IMR-90 (cell line): Measurements from ENCODE around the gene SPATA21. TPM values are rescaled to one million over a fixed set of nuclear protein-coding genes. Genes with fewer than 3 reads are reported as not detected.

ENCODE experiments used
- ATAC-seq: fragments of 200-7000 bp; cut with Tn5 transposase; 2 replicates; pipeline ENCODE4 v1.9.1; 2020; ENCODE audit warnings: low read depth, mild to moderate bottlenecking, moderate library complexity
- BruUV-seq: library from RNA; stranded (reverse); fragments of 400-500 nt; replicated peaks from 2 replicates; lab custom pipeline; 2021; lab: Mats Ljungman, UMichigan
- CTCF ChIA-PET: fragments of 300-600 bp; formaldehyde crosslinking; extraction: SDS; loops from one replicate; lab custom pipeline; 2021; ENCODE audit warnings: antibody characterized with exemption; lab: Yijun Ruan, JAX
- POLR2A ChIA-PET: fragments of 300-600 bp; sonication (Branson Sonifier 250); formaldehyde crosslinking; loops from one replicate; lab custom pipeline; 2022; ENCODE audit warnings: antibody characterized with exemption; ENCODE audit not compliant: unreplicated experiment; lab: Charles Lee
- DNase-seq: peaks from one replicate; pipeline ENCODE4 v3.0.0; 2013
- H2AFZ ChIP-seq: replicated peaks from 2 replicates; pipeline ENCODE3; 2013; ENCODE audit warnings: low read length, mild to moderate bottlenecking; ENCODE audit not compliant: poor library complexity
- H2AK5ac ChIP-seq: 2 replicates; pipeline ENCODE4 v1.6.1; 2013; ENCODE audit warnings: low read depth, low read length, inconsistent platforms
- H2AK9ac ChIP-seq: replicated peaks from 2 replicates; pipeline ENCODE3; 2013; ENCODE audit warnings: mild to moderate bottlenecking, low read depth, low read length, moderate library complexity; ENCODE audit not compliant: poor library complexity
- H2BK120ac ChIP-seq: 2 replicates; pipeline ENCODE4 v1.6.1; 2013; ENCODE audit warnings: low read depth, low read length, inconsistent platforms
- H2BK15ac ChIP-seq: 3 replicates; pipeline ENCODE4 v1.6.1; 2013; ENCODE audit warnings: low read depth, low read length, inconsistent platforms
- H2BK20ac ChIP-seq: 2 replicates; pipeline ENCODE4 v1.6.1; 2013; ENCODE audit warnings: low read depth, mild to moderate bottlenecking, inconsistent platforms, low read length, moderate library complexity
- H2BK5ac ChIP-seq: 2 replicates; pipeline ENCODE4 v1.6.1; 2013; ENCODE audit warnings: mild to moderate bottlenecking, low read depth, low read length, inconsistent platforms; ENCODE audit not compliant: poor library complexity, severe bottlenecking
- H3K14ac ChIP-seq: replicated peaks from 2 replicates; pipeline ENCODE4 v1.6.1; 2013; ENCODE audit warnings: low read depth, low read length, inconsistent platforms
- H3K18ac ChIP-seq: 2 replicates; pipeline ENCODE4 v1.6.1; 2013; ENCODE audit warnings: low read depth, low read length, control low read depth
- H3K23ac ChIP-seq: 2 replicates; pipeline ENCODE4 v1.6.1; 2013; ENCODE audit warnings: low read depth, low read length, inconsistent platforms
- H3K27ac ChIP-seq: 2 replicates; pipeline ENCODE4 v1.5.1; 2013; ENCODE audit warnings: mild to moderate bottlenecking, control low read depth, low read length; ENCODE audit not compliant: insufficient read depth
- H3K27me3 ChIP-seq: 2 replicates; pipeline ENCODE4 v1.6.1; 2013; ENCODE audit warnings: low read length; ENCODE audit not compliant: control insufficient read depth, insufficient read depth
- H3K36me3 ChIP-seq: 2 replicates; pipeline ENCODE4 v1.6.1; 2013; ENCODE audit warnings: low read length, mixed read lengths; ENCODE audit not compliant: control insufficient read depth, insufficient read depth
- H3K4ac ChIP-seq: 2 replicates; pipeline ENCODE4 v1.6.1; 2013; ENCODE audit warnings: low read depth, low read length, inconsistent platforms
- H3K4me1 ChIP-seq: 2 replicates; pipeline ENCODE4 v1.6.1; 2013; ENCODE audit warnings: low read length, mixed read lengths; ENCODE audit not compliant: control insufficient read depth, insufficient read depth
- H3K4me2 ChIP-seq: 2 replicates; pipeline ENCODE4 v1.6.1; 2013; ENCODE audit warnings: low read depth, mild to moderate bottlenecking, control low read depth, low read length, moderate library complexity
- H3K4me3 ChIP-seq: 2 replicates; pipeline ENCODE4 v1.5.1; 2013; ENCODE audit warnings: low read depth, mild to moderate bottlenecking, control low read depth, low read length, moderate library complexity; ENCODE audit not compliant: insufficient read depth
- H3K56ac ChIP-seq: 2 replicates; pipeline ENCODE4 v1.6.1; 2013; ENCODE audit warnings: low read length, inconsistent platforms; ENCODE audit not compliant: insufficient read depth; ENCODE audit errors: extremely low read depth
- H3K79me1 ChIP-seq, 2 experiments: 2 replicates each; pipeline ENCODE4 v1.6.1; 2013; ENCODE audit warnings: low read length in 2 of 2, inconsistent platforms in 1 of 2, low read depth in 1 of 2
- H3K9ac ChIP-seq: 2 replicates; pipeline ENCODE4 v1.6.1; 2013; ENCODE audit warnings: low read depth, low read length, control low read depth
- H3K9me1 ChIP-seq: 2 replicates; pipeline ENCODE4 v1.6.1; 2013; ENCODE audit warnings: low read length, inconsistent platforms; ENCODE audit not compliant: insufficient read depth
- H3K9me3 ChIP-seq: 2 replicates; pipeline ENCODE4 v1.6.1; 2013; ENCODE audit warnings: low read length; ENCODE audit not compliant: control insufficient read depth, insufficient read depth
- H4K20me1 ChIP-seq: 2 replicates; pipeline ENCODE4 v1.6.1; 2013; ENCODE audit warnings: low read length, inconsistent platforms; ENCODE audit not compliant: insufficient read depth
- H4K5ac ChIP-seq: 2 replicates; pipeline ENCODE4 v1.6.1; 2013; ENCODE audit warnings: mild to moderate bottlenecking, low read depth, low read length, control low read depth
- H4K8ac ChIP-seq, 2 experiments: 2 replicates each; pipeline ENCODE4 v1.6.1; 2013; ENCODE audit warnings: low read depth in 2 of 2, low read length in 2 of 2, control low read depth in 1 of 2, inconsistent platforms in 1 of 2
- H4K91ac ChIP-seq: 2 replicates; pipeline ENCODE4 v1.6.1; 2013; ENCODE audit warnings: low read depth, low read length, inconsistent platforms; ENCODE audit not compliant: insufficient read depth
- BHLHE40 ChIP-seq: fragments of 150-350 bp; IDR thresholded peaks from 2 replicates; pipeline ENCODE4 v1.6.1; 2016; ENCODE audit warnings: mild to moderate bottlenecking, low read depth, low read length
- CEBPB ChIP-seq: IDR thresholded peaks from 2 replicates; pipeline ENCODE4 v1.6.1; 2012; ENCODE audit warnings: low read depth, low read length, improper control_type of control experiment
- CHD1 ChIP-seq: IDR thresholded peaks from 2 replicates; pipeline ENCODE4 v1.6.1; 2012; ENCODE audit warnings: low read depth, low read length, improper control_type of control experiment
- FOS ChIP-seq: fragments of 150-350 bp; IDR thresholded peaks from 2 replicates; pipeline ENCODE4 v1.6.1; 2016; ENCODE audit warnings: low read depth, low read length
- MAFK ChIP-seq: IDR thresholded peaks from 2 replicates; pipeline ENCODE4 v1.6.1; 2012; ENCODE audit warnings: low read depth, low read length, improper control_type of control experiment
- MAZ ChIP-seq: IDR thresholded peaks from 2 replicates; pipeline ENCODE4 v1.6.1; 2012; ENCODE audit warnings: low read depth, mild to moderate bottlenecking, low read length, improper control_type of control experiment, moderate library complexity, borderline replicate concordance
- MXI1 ChIP-seq: IDR thresholded peaks from 2 replicates; pipeline ENCODE4 v1.6.1; 2012; ENCODE audit warnings: low read depth, mild to moderate bottlenecking, low read length, moderate library complexity, borderline replicate concordance
- NFE2L2 ChIP-seq: fragments of 150-350 bp; IDR thresholded peaks from 2 replicates; pipeline ENCODE4 v1.6.1; 2016; ENCODE audit warnings: low read depth, mild to moderate bottlenecking, low read length
- POLR2A ChIP-seq: IDR thresholded peaks from 2 replicates; pipeline ENCODE4 v1.6.1; 2012; ENCODE audit warnings: mild to moderate bottlenecking, low read depth, low read length
- RAD21 ChIP-seq: IDR thresholded peaks from 2 replicates; pipeline ENCODE4 v1.6.1; 2012; ENCODE audit warnings: low read length, improper control_type of control experiment
- RCOR1 ChIP-seq: IDR thresholded peaks from 2 replicates; pipeline ENCODE4 v1.6.1; 2012; ENCODE audit warnings: mild to moderate bottlenecking, low read length, improper control_type of control experiment; ENCODE audit not compliant: insufficient replicate concordance
- RFX5 ChIP-seq: IDR thresholded peaks from 2 replicates; pipeline ENCODE4 v1.8.0; 2012; ENCODE audit warnings: low read depth, mild to moderate bottlenecking, low read length, moderate library complexity
- SMC3 ChIP-seq: fragments of 150-350 bp; IDR thresholded peaks from 2 replicates; pipeline ENCODE4 v1.6.1; 2016; ENCODE audit warnings: low read depth, mild to moderate bottlenecking, antibody characterized with exemption, low read length, moderate library complexity
- WGBS, 2 experiments: methylation state at CpG; one replicate each; pipeline versions ENCODE4 v1.1.5 to v1.1.7; 2013; ENCODE audit warnings: missing lambda C conversion rate in 2 of 2; ENCODE audit not compliant: insufficient read length in 1 of 2; ENCODE audit errors: extremely low coverage in 2 of 2; 5-methylcytosine and 5-hydroxymethylcytosine counted together
- dilution Hi-C: fragments of 300-500 bp; cut with HindIII; formaldehyde crosslinking; loops from one replicate; pipeline ENCODE4 v1.14.3; 2018; ENCODE audit warnings: low sequenced_read_pairs; ENCODE audit not compliant: unreplicated experiment
- in situ Hi-C: fragments of 300-500 bp; cut with MboI; formaldehyde crosslinking; loops from 3 replicates; pipeline ENCODE4 v1.14.3; 2019; ENCODE audit warnings: low sequenced_read_pairs, inconsistent platforms, mixed read lengths
- intact Hi-C: fragments of 100-400 bp; cut with micrococcal nuclease; formaldehyde crosslinking; loops from 2 replicates; pipeline ENCODE4 v1.10.0; 2022
- polyA plus RNA-seq, 3 experiments: library from polyadenylated mRNA; depleted of rRNA; stranded (reverse); fragments of >200 nt; gene quantifications; 2 replicates each; pipeline ENCODE4 v1.2.3, GENCODE V29; 2012; ENCODE audit warnings: low replicate concordance in 1 of 3
- total RNA-seq: library from RNA; depleted of rRNA; stranded (reverse); fragments of >200 nt; gene quantifications from 2 replicates; pipeline ENCODE4 v1.2.3, GENCODE V29; 2012
- TF ChIP-seq, protein P1 (sequence below): fragments of 150-350 bp; IDR thresholded peaks from 2 replicates; pipeline ENCODE4 v1.6.1; 2016; ENCODE audit warnings: low read depth, mild to moderate bottlenecking, low read length, moderate library complexity, borderline replicate concordance
- TF ChIP-seq, protein P2 (sequence below): conservative IDR thresholded peaks from 2 replicates; pipeline ENCODE4 v1.5.1; 2012; ENCODE audit warnings: mild to moderate bottlenecking, low read depth, low read length, improper control_type of control experiment
- TF ChIP-seq, protein P3 (sequence below): fragments of 150-350 bp; IDR thresholded peaks from 2 replicates; pipeline ENCODE4 v1.6.1; 2017; ENCODE audit warnings: mild to moderate bottlenecking, antibody characterized with exemption, low read length, low read depth

SPATA21 gene
- total and polyA plus RNA-seq, 2 of the 4 experiments (the other 2 are of a cell fraction) = not detected

DNA sequence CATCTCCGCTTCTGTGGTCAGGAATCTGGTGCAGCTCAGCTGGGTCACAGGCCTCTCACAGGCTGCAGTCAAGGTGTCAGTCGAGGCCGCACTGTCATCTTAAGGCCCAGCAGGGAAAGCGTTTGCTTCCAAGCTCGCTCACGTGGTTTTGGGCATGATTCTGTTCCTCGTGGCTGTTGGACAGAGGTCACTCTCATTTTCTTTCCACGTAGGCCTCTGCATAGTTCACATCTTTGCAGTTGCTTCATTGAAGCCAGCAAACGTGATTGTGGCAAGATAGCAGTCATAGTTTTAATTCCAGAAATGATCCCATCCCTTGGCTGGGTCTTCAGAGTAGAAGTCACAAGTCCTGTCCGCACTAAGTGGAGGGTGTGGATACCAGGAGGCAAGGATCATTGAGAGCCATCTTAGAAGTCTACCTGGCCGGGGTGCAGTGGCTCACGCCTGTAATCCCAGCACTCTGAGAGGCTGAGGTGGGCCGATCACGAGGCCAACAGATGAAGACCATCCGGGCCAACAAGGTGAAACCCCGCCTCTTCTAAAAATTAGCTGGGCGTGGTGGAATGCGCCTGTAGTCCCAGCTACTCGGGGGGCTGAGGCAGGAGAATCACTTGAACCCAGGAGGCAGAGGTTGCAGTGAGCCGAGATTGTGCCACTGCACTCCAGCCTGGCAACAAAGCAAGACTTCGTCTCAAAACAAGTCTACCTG lies 27.8 kb upstream of the SPATA21 start:
- POLR2A ChIA-PET = no interaction called here
- peaks cover 8% of the 10 kb centered on the region for H3K9me1 ChIP-seq
- no peak overlapping the region for H2BK20ac ChIP-seq
- H3K18ac ChIP-seq = no peak overlapping the region
- no peaks in the 10 kb centered on the region for H3K9me3 ChIP-seq
- TF ChIP-seq MXI1 (no peak), CHD1 (no peak), CEBPB (no peak), RFX5 (no peak), NFE2L2 (no peak), MAZ (no peak), RCOR1 (no peak), FOS (no peak), BHLHE40 (no peak), POLR2A (no peak), RAD21 (no peak), SMC3 (no peak), MAFK (no peak)
- TF ChIP-seq, protein P1, sequence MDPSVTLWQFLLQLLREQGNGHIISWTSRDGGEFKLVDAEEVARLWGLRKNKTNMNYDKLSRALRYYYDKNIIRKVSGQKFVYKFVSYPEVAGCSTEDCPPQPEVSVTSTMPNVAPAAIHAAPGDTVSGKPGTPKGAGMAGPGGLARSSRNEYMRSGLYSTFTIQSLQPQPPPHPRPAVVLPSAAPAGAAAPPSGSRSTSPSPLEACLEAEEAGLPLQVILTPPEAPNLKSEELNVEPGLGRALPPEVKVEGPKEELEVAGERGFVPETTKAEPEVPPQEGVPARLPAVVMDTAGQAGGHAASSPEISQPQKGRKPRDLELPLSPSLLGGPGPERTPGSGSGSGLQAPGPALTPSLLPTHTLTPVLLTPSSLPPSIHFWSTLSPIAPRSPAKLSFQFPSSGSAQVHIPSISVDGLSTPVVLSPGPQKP = no peak
- TF ChIP-seq, protein P2, sequence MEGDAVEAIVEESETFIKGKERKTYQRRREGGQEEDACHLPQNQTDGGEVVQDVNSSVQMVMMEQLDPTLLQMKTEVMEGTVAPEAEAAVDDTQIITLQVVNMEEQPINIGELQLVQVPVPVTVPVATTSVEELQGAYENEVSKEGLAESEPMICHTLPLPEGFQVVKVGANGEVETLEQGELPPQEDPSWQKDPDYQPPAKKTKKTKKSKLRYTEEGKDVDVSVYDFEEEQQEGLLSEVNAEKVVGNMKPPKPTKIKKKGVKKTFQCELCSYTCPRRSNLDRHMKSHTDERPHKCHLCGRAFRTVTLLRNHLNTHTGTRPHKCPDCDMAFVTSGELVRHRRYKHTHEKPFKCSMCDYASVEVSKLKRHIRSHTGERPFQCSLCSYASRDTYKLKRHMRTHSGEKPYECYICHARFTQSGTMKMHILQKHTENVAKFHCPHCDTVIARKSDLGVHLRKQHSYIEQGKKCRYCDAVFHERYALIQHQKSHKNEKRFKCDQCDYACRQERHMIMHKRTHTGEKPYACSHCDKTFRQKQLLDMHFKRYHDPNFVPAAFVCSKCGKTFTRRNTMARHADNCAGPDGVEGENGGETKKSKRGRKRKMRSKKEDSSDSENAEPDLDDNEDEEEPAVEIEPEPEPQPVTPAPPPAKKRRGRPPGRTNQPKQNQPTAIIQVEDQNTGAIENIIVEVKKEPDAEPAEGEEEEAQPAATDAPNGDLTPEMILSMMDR = no peak
- TF ChIP-seq, protein P3, sequence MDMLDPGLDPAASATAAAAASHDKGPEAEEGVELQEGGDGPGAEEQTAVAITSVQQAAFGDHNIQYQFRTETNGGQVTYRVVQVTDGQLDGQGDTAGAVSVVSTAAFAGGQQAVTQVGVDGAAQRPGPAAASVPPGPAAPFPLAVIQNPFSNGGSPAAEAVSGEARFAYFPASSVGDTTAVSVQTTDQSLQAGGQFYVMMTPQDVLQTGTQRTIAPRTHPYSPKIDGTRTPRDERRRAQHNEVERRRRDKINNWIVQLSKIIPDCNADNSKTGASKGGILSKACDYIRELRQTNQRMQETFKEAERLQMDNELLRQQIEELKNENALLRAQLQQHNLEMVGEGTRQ = no peak
- no peak overlapping the region for H2AFZ ChIP-seq
- H3K27me3 ChIP-seq = no peaks in the 10 kb centered on the region
- no peak overlapping the region for H3K56ac ChIP-seq
- intact Hi-C loops = no loop called here
- H2BK15ac ChIP-seq = no peak overlapping the region
- no TSS peak for BruUV-seq
- peaks cover 25% of the 10 kb centered on the region for H3K36me3 ChIP-seq
- no peak overlapping the region for H4K5ac ChIP-seq
- dilution Hi-C loops = no loop called here
- H3K27ac ChIP-seq = no peak overlapping the region
- no peak overlapping the region for H2BK5ac ChIP-seq
- DNase-seq = peak; percentile 8
- no peak overlapping the region for H2AK9ac ChIP-seq
- WGBS, 2 experiments = 90% methylated on average over 17 of the region's 21 CpGs; no CpG with 5 or more reads in 1 of the 2 experiments
- H3K4me1 ChIP-seq = no peaks in the 10 kb centered on the region
- peaks cover 0 to 10% of the 10 kb centered on the region in 2 experiments; a peak in 2 of 4 replicates for H3K79me1 ChIP-seq
- no peak overlapping the region for H3K9ac ChIP-seq
- H3K4ac ChIP-seq = no peak overlapping the region
- no peak overlapping the region for H3K14ac ChIP-seq
- no peak overlapping the region for H3K4me2 ChIP-seq
- H4K20me1 ChIP-seq = no peaks in the 10 kb centered on the region; the same call in 1 of the 2 replicates
- H4K91ac ChIP-seq = no peak overlapping the region
- CTCF ChIA-PET = no interaction called here
- no peak overlapping the region for H2BK120ac ChIP-seq
- no peak overlapping the region for H3K23ac ChIP-seq
- no peak overlapping the region for H3K4me3 ChIP-seq
- no peak overlapping the region for H2AK5ac ChIP-seq
- no peak overlapping the region for H4K8ac ChIP-seq
- ATAC-seq = no peak
- in situ Hi-C loops = no loop called here
